Mesendoderm (in vitro differentiated cells): ENCODE measurements around the gene EXOC7.
A peak's percentile ranks its signal among the peaks of the same experiment; 100 is the strongest.

Experiments
- DNase-seq: peaks from one replicate; pipeline ENCODE4 v3.0.0; 2013
- H2AK5ac ChIP-seq: 2 replicates; pipeline ENCODE4 v1.6.1; 2013; ENCODE audit warnings: low read length, inconsistent platforms
- H2BK120ac ChIP-seq: 2 replicates; pipeline ENCODE4 v1.6.1; 2013; ENCODE audit warnings: low read depth, mild to moderate bottlenecking, low read length, moderate library complexity, mixed read lengths
- H2BK15ac ChIP-seq: replicated peaks from 2 replicates; pipeline ENCODE4 v1.6.1; 2013; ENCODE audit warnings: low read depth, mild to moderate bottlenecking, moderate library complexity
- H2BK5ac ChIP-seq: 2 replicates; pipeline ENCODE4 v1.6.1; 2013; ENCODE audit warnings: low read length, inconsistent platforms
- H3K18ac ChIP-seq: 2 replicates; pipeline ENCODE4 v1.6.1; 2013; ENCODE audit warnings: mild to moderate bottlenecking, low read length, mixed read lengths
- H3K23ac ChIP-seq: one replicate; pipeline ENCODE4 v1.6.1; 2013; ENCODE audit warnings: low read length
- H3K27ac ChIP-seq: 2 replicates; pipeline ENCODE4 v1.5.1; 2013; ENCODE audit warnings: low read depth, mild to moderate bottlenecking, inconsistent platforms, low read length, moderate library complexity
- H3K27me3 ChIP-seq: 2 replicates; pipeline ENCODE4 v1.6.1; 2013; ENCODE audit warnings: low read length, control low read depth, mild to moderate bottlenecking, inconsistent platforms; ENCODE audit not compliant: insufficient read depth, poor library complexity
- H3K36me3 ChIP-seq: 2 replicates; pipeline ENCODE4 v1.6.1; 2013; ENCODE audit warnings: low read length, inconsistent platforms; ENCODE audit not compliant: control insufficient read depth, insufficient read depth
- H3K4ac ChIP-seq: one replicate; pipeline ENCODE4 v1.6.1; 2013; ENCODE audit warnings: low read depth, mild to moderate bottlenecking, low read length, moderate library complexity
- H3K4me1 ChIP-seq: 2 replicates; pipeline ENCODE4 v1.6.1; 2013; ENCODE audit warnings: low read depth, low read length, inconsistent platforms; ENCODE audit not compliant: control insufficient read depth
- H3K4me2 ChIP-seq: 2 replicates; pipeline ENCODE4 v1.6.1; 2013; ENCODE audit warnings: low read length
- H3K4me3 ChIP-seq: 2 replicates; pipeline ENCODE4 v1.5.1; 2013; ENCODE audit warnings: mild to moderate bottlenecking, low read length
- H3K56ac ChIP-seq: one replicate; pipeline ENCODE4 v1.6.1; 2013; ENCODE audit warnings: low read length
- H3K79me1 ChIP-seq: 2 replicates; pipeline ENCODE4 v1.6.1; 2013; ENCODE audit warnings: low read length, inconsistent platforms
- H3K79me2 ChIP-seq: 2 replicates; pipeline ENCODE4 v1.6.1; 2013; ENCODE audit warnings: mild to moderate bottlenecking, low read length; ENCODE audit not compliant: control insufficient read depth, insufficient read depth
- H3K9ac ChIP-seq: 2 replicates; pipeline ENCODE4 v1.6.1; 2013; ENCODE audit warnings: low read length, inconsistent platforms
- H4K5ac ChIP-seq: one replicate; pipeline ENCODE4 v1.6.1; 2013; ENCODE audit warnings: low read length
- H4K8ac ChIP-seq: one replicate; pipeline ENCODE4 v1.6.1; 2013; ENCODE audit warnings: low read depth, mild to moderate bottlenecking, control low read depth, low read length, moderate library complexity
- WGBS: extraction: QIAGEN DNeasy Blood & Tissue Kit; methylation state at CpG from one replicate; pipeline ENCODE4 v1.1.7; 2013; ENCODE audit warnings: low lambda C conversion rate, missing lambda C conversion rate; ENCODE audit not compliant: insufficient coverage; ENCODE audit errors: extremely low coverage; 5-methylcytosine and 5-hydroxymethylcytosine counted together

EXOC7 gene

GRCh38 chr17:76149214-76149613 lies 45.6 kb upstream of the EXOC7 start:
- WGBS = no CpG with 5 or more reads among the region's 10 CpGs

GRCh38 chr17:76148015-76148326 lies 44.4 kb upstream of the EXOC7 start:
- Histone ChIP-seq H3K36me3 (no peaks in the 10 kb centered on the region), H3K23ac (no peak overlapping the region), H3K79me1 (no peaks in the 10 kb centered on the region), H4K8ac (no peak overlapping the region), H4K5ac (no peak overlapping the region), H3K18ac (no peak overlapping the region), H2BK5ac (no peak overlapping the region), H3K4me1 (no peaks in the 10 kb centered on the region), H3K4me2 (no peak overlapping the region), H3K27ac (no peak overlapping the region), H3K4me3 (no peak overlapping the region), H3K4ac (no peak overlapping the region), H3K27me3 (no peaks in the 10 kb centered on the region), H3K9ac (no peak overlapping the region), H2AK5ac (no peak overlapping the region), H2BK120ac (no peak overlapping the region), H2BK15ac (no peak overlapping the region), H3K79me2 (no peaks in the 10 kb centered on the region), H3K56ac (no peak overlapping the region)
- WGBS = no CpG with 5 or more reads among the region's 1 CpG
- no peak for DNase-seq

More at GRCh38 chr17:76149214-76149613, 45.6 kb upstream of the EXOC7 start:
- no peak for DNase-seq
- H3K4me2 ChIP-seq = no peak overlapping the region
- H3K56ac ChIP-seq = no peak overlapping the region
- H2BK5ac ChIP-seq = no peak overlapping the region
- no peak overlapping the region for H3K18ac ChIP-seq
- no peak overlapping the region for H3K9ac ChIP-seq
- no peak overlapping the region for H2AK5ac ChIP-seq
- H2BK15ac ChIP-seq = no peak overlapping the region
- no peaks in the 10 kb centered on the region for H3K79me2 ChIP-seq
- H3K4me1 ChIP-seq = no peaks in the 10 kb centered on the region
- H3K36me3 ChIP-seq = no peaks in the 10 kb centered on the region
- H3K4ac ChIP-seq = no peak overlapping the region
- H3K4me3 ChIP-seq = no peak overlapping the region
- no peak overlapping the region for H4K5ac ChIP-seq
- no peak overlapping the region for H4K8ac ChIP-seq
- no peaks in the 10 kb centered on the region for H3K79me1 ChIP-seq
- no peak overlapping the region for H3K23ac ChIP-seq
- H3K27me3 ChIP-seq = no peaks in the 10 kb centered on the region
- no peak overlapping the region for H3K27ac ChIP-seq
- H2BK120ac ChIP-seq = no peak overlapping the region

- H4K8ac ChIP-seq = no peak overlapping the region
- H3K4me1 ChIP-seq = no peaks in the 10 kb centered on the region
- H2AK5ac ChIP-seq = no peak overlapping the region
- no peaks in the 10 kb centered on the region for H3K36me3 ChIP-seq
- H3K23ac ChIP-seq = no peak overlapping the region
- no peak overlapping the region for H3K56ac ChIP-seq
- DNase-seq = no peak
- H3K18ac ChIP-seq = no peak overlapping the region
- H3K4ac ChIP-seq = no peak overlapping the region
- no peak overlapping the region for H2BK120ac ChIP-seq
- H3K4me2 ChIP-seq = no peak overlapping the region
- no peaks in the 10 kb centered on the region for H3K27me3 ChIP-seq
- no peaks in the 10 kb centered on the region for H3K79me1 ChIP-seq
- H2BK15ac ChIP-seq = no peak overlapping the region
- H3K4me3 ChIP-seq = no peak overlapping the region
- no peak overlapping the region for H4K5ac ChIP-seq
- H2BK5ac ChIP-seq = no peak overlapping the region
- no CpG with 5 or more reads among the region's 13 CpGs for WGBS
- H3K9ac ChIP-seq = no peak overlapping the region
- H3K27ac ChIP-seq = no peak overlapping the region
- H3K79me2 ChIP-seq = no peaks in the 10 kb centered on the region
Observed at GRCh38 chr17:76147211-76148014, 43.8 kb upstream of the EXOC7 start.

- Histone ChIP-seq H3K4me1 (no peaks in the 10 kb centered on the region), H3K4me2 (no peak overlapping the region), H4K5ac (no peak overlapping the region), H3K4me3 (no peak overlapping the region), H3K27ac (no peak overlapping the region), H3K4ac (no peak overlapping the region), H3K79me2 (no peaks in the 10 kb centered on the region), H2BK120ac (no peak overlapping the region), H3K79me1 (no peaks in the 10 kb centered on the region), H4K8ac (no peak overlapping the region), H3K18ac (no peak overlapping the region), H3K36me3 (no peaks in the 10 kb centered on the region), H3K27me3 (peaks cover 7% of the 10 kb centered on the region), H2BK15ac (no peak overlapping the region), H2AK5ac (no peak overlapping the region), H3K56ac (no peak overlapping the region), H2BK5ac (no peak overlapping the region), H3K9ac (no peak overlapping the region), H3K23ac (peak overlapping the region; percentile 20)
- DNase-seq = no peak
- no CpG with 5 or more reads among the region's 22 CpGs for WGBS
Observed at GRCh38 chr17:76146053-76146851, 42.7 kb upstream of the EXOC7 start.

- no peak overlapping the region for H3K56ac ChIP-seq
- H3K23ac ChIP-seq = no peak overlapping the region
- no peak overlapping the region for H2AK5ac ChIP-seq
- H3K18ac ChIP-seq = no peak overlapping the region
- no peaks in the 10 kb centered on the region for H3K79me2 ChIP-seq
- no peaks in the 10 kb centered on the region for H3K79me1 ChIP-seq
- H4K5ac ChIP-seq = no peak overlapping the region
- no CpG with 5 or more reads among the region's 25 CpGs for WGBS
- no peak overlapping the region for H2BK120ac ChIP-seq
- no peak overlapping the region for H3K9ac ChIP-seq
- H3K27ac ChIP-seq = no peak overlapping the region
- H3K4me3 ChIP-seq = no peak overlapping the region
- no peak overlapping the region for H4K8ac ChIP-seq
- H2BK15ac ChIP-seq = no peak overlapping the region
- H3K4ac ChIP-seq = no peak overlapping the region
- no peak overlapping the region for H3K4me2 ChIP-seq
- no peak overlapping the region for H2BK5ac ChIP-seq
- H3K4me1 ChIP-seq = no peaks in the 10 kb centered on the region
- H3K27me3 ChIP-seq = peaks cover 9% of the 10 kb centered on the region
- no peaks in the 10 kb centered on the region for H3K36me3 ChIP-seq
- no peak for DNase-seq
Observed at GRCh38 chr17:76145231-76146052, 41.9 kb upstream of the EXOC7 start.
